Esophagus squamous epithelium (tissue), 4 donors: ENCODE data around the gene PPP2R5B.

ENCODE experiments used
- CTCF ChIP-seq, 6 experiments: fragments of 450-650 bp in 4 of 6; fragments of 200-600 bp in 2 of 6; sonication (generic) in 2 of 6; IDR thresholded peaks; one replicate each; pipeline ENCODE4 v1.5.1; 2016 to 2019; ENCODE audit warnings: antibody characterized with exemption in 6 of 6, mild to moderate bottlenecking in 4 of 6, moderate library complexity in 4 of 6
- POLR2A ChIP-seq, 4 donors: fragments of 450-650 bp; IDR thresholded peaks; one replicate each; pipeline ENCODE4 v1.6.1; 2017; ENCODE audit warnings: antibody characterized with exemption in 4 of 4, mild to moderate bottlenecking in 4 of 4, moderate library complexity in 3 of 4

- TF ChIP-seq POLR2A (IDR thresholded peaks at IDR 0.05): no peak
- TF ChIP-seq CTCF (IDR thresholded peaks at IDR 0.05): no peak
These were observed 21.1 kb upstream of the PPP2R5B start for GRCh38 chr11:64903291-64903833.
